Activated CD4-positive, alpha-beta T cell treated with anti-CD3 and anti-CD28 coated beads, Interleukin-10, Interleukin-2, amounts not matched to agents 100 ng/mL and 50 ng/mL, durations not matched to agents 16 hours and 8 hours (primary cell): ENCODE results near the gene USP8.

Experiments
- DNase-seq: peaks from one replicate; pipeline ENCODE4 v3.0.0-alpha.2; 2020

USP8 gene

DNA sequence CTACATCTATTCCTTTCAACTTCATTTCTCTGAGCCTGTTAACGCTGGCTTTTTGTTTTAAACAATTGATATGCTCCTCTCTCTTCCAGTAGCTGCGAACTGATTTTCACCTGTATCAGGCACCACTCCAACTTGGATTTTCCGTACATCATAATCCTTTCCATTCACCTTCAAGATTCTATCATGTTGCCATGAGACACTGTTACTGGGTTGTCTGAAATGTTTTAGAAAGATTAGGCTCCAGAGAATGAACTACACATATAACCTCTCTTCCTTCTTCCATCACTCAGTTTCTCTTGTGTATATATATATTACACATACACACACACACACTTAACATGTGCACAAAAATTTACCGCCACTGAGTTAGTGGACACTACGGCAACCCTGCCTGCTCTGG lies 122.4 kb downstream of the USP8 start, which contains the start of gene USP50:
TSS of gene USP50 (minus strand) at position 101 of the 400 bp plus-strand sequence. CDS start 141 bp downstream, outside the sequence.
- DNase-seq: no peak

DNA sequence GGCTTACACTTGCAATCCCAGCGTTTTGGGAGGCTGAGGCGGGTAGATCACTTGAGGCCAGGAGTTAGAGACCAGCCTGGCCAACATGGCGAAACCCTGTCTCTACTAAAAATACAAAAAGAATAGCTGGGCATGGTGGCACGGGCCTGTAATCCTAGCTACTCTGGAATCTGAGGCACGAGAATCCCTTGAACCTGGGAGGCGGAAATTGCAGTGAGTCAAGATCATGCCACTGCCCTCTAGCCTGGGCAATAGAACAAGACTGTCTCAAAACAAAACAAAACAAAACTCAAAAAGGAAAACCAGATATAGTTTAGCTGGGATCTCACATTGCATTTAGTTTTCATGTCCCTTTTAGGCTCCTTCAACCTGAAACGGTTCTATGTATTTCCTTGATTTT lies 125.1 kb downstream of the USP8 start:
- DNase-seq: no peak

- DNase-seq: no peak
These were observed 128.0 kb downstream of the USP8 start for GRCh38 chr15:50552238-50552637.

DNA sequence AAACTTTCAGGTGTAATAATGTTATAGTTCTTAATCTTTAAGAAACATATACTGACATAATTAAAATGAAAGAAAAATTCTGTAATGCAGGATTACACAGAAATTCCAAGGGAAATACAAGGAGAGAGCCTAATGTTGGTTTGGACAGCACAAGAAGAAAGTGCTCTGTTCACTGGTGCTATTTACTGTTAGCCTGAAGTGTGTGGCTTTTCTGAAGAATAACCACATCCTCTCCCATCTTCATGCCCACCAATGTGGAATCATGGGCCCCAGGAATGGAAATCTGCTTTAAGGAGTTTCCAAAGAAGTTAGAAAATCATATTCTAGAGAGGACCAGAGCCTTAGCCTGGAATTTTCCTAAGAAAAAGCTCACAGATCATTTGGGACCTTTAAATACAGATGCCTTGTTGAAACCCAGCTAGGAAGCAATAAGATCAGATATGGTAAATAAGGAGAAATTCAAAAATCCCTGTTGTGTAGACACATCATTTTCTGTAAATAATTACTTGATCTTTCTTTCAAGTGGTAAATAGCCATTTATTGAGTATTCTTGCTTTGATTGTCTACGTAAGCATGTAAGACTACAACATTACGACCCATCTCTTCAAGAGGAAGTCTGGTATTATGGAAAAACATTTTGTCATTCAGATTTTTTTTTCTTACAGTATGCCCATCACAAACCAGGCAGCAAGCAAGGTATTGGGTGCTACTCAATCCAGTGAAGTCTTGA lies 132.6 kb downstream of the USP8 start:
- DNase-seq: peak; percentile 19

- peak; percentile 33 for DNase-seq
These were observed 133.8 kb downstream of the USP8 start for GRCh38 chr15:50558012-50558411.

DNA sequence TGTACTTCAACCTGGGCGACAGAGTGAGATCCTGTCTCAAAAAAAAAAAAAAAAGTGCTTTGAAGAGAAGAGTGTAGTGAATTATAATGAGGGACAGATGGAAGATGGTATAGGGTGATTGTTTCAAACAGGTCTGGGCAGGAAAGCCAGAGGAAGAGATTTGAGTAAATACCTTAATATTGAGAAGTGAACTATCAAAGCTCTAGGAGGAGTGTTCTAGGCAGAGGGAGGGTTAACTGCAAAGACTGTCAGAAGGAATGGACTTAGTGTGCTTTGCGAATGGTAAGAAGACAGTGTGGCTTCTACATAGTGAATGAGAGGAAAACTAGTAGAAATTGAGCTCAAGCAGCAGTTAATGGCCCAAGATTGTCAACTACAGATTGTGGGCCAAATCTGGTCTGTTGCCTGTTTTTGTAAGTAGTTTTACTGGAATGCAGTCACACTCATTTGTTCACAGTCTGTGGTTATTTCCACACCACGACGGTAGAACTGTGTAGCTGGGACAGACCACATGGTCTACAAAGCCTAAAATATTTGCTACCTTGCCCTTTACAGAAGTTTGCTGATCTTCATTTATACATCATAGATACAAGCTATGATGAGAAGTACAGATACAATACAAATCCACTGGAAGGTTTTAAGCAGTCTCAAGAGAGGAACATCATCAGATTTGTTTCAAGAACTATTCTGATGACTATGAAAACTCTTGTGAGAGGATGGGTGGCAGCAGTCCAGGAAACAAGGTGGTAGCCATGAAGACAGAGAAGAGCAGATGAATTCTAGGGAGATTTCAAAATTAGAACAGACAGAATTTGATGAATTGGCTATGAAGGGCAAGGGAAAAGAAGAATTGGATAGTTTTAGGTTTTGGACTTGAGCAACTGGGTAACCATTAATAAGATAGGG lies 138.8 kb downstream of the USP8 start:
- DNase-seq: peak; percentile 74

DNA sequence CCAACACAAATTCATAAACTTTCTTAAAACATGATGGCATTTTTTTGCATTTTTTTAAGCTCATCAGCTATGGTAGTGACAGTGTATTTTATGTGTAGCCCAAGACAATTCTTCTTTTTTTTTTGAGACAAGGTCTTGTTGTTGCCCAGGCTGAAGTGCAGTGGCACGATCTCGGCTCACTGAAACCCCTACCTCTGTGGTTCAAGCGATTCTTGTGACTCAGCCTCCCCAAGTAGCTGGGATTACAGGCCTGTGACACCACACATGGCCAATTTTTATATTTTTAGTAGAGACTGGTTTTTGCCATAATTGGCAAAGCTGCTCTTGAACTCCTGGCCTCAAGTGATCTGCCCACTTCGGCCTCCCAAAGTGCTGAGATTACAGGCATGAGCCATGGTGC lies 139.6 kb downstream of the USP8 start:
- DNase-seq: peak; percentile 37
